GM19452 (cell line): ENCODE results near the gene MYO18A.
"Not testable (repeated sequence)": the region's sequence is repeated elsewhere in the genome, so short reads cannot be mapped to it uniquely, and the experiment has no call there.

Experiments used
- ATAC-seq: cut with Tn5 transposase; IDR thresholded peaks from one replicate; pipeline ENCODE4 v1.9.1; 2021; ENCODE audit not compliant: unreplicated experiment

MYO18A gene

GRCh38 chr17:29108823-29109476, 71.2 kb downstream of the MYO18A start:
- ATAC-seq = no peak

- no peak for ATAC-seq
Observed at GRCh38 chr17:29107933-29108822, 72.0 kb downstream of the MYO18A start.

DNA sequence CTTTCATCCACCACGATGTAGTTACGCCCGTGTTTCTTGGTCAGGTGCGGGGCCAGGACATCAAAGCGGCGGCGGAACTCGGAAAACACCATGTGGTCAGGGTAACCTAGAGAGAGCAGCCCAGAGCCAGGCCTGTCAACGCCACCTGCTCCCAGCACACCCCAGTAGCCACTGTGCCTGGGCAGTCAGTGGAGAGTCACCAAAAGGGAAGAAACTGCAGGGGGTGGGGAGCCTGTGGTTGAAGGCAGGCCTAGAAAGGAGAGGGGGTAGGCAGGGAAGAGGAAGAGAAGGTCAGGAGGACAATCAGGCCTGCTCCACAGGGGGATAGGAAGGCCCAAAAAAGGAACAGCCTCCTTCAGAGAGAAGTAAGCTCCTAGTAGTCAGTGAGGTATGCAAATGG, 73.1 kb downstream of the MYO18A start:
- no peak for ATAC-seq

- ATAC-seq = no peak
Observed at GRCh38 chr17:29103341-29103740, 76.9 kb downstream of the MYO18A start.

GRCh38 chr17:29102741-29103181, 77.4 kb downstream of the MYO18A start:
- ATAC-seq = no peak

DNA sequence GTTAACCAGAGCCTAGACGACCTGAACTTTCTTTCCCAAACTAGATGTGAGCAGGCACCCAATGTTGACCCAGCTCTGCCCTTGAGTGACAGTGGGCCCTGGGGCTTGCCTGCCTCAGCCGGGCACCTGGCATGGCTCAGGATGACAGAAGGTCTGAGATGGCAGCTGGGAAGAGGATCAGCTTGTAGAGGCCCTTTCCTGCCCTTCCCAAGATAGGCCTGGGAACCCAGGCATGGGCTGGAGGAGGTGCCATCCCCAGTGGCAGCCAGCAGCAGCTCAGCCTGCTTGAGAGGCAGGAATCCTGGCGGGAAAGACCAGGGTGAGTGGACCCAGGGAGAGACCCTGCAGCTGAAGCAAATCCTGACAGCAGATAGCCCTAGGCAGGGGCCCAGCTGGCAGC, 78.2 kb downstream of the MYO18A start:
- no peak for ATAC-seq

- ATAC-seq = no peak
Observed at GRCh38 chr17:29100296-29100695, 79.9 kb downstream of the MYO18A start.

DNA sequence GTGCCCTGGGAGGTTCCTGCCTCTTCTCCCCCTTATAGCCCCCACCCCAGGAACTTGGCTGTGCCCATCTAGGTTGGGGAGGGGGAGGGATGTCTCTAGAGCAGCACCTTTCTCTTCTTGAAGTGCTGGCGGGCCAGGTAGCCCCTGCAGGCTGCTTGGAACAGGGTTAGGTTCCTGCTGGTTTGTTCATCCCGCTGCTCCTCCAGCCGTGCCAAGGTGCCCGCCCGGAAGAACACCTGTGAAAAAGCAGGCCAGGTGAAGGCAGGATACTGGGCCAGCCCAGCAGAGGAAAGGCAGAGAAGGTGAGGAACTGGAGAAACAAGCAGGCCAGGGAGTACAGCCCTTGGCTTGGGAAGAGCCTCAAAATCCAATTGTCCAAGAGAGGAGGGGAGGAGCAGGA, 80.7 kb downstream of the MYO18A start:
- no peak for ATAC-seq

- ATAC-seq = no peak
Observed at GRCh38 chr17:29096094-29096493, 84.1 kb downstream of the MYO18A start.

DNA sequence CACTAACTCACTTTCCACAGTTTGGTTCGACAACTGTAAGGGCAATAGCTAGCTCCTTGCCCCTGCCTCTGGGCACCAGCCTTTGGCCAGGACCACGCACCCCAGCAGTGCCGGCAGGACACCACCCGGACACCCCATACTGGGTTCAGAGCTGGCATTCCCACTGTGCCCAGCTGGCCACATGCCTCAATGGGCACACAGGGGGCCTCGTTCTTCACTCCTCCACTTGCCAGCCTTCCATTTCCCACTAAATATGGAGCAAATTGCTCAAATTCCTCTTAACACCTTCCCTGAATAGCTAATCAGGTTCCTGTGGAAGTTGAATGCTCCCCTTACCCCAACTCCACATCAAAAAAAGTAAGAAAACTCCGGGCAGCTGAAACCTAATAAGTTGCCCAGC, 84.8 kb downstream of the MYO18A start:
- no peak for ATAC-seq

GRCh38 chr17:29094101-29094708, 86.0 kb downstream of the MYO18A start:
- ATAC-seq = no peak

DNA sequence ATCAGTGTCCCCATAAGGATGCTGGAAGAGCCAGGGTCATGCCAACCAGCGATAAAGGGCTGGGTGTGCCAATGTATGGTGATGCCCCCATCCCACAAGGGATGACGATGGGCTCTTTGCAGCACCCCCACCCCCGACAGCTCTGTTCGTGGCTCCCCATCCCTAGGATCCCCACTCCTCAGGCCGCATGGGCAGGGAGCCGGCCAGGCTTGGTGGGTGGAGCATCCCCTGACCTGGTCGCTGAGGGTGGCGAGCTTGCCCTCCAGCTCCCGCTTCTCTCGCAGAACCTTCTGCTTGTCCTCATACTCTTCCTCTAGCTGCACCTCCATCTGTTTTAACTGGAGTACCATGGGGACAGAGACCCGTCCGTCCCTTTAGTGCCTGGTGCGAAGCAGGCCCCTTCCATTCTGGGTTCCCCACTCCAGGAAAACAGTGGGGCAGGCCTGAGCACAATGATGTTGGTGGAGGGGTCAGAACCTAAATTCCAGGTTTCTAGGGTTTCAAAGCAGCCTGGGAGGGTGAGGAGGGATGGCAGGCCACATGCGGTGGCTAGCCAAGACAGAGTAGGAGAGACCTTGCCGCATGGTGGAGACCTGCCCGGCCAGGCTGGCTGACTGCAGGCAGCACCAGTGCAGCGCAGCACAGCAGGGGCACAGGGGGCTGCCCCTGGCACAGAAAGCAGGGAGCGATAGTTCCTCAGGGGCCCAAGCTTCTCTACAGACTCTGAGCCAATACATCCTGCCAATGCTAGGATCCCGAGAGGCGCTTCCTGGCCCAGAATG, 86.9 kb downstream of the MYO18A start:
- ATAC-seq = no peak

- no peak for ATAC-seq
Observed at GRCh38 chr17:29091606-29092289, 88.5 kb downstream of the MYO18A start.

GRCh38 chr17:29090750-29091605, 89.2 kb downstream of the MYO18A start:
- ATAC-seq = no peak

GRCh38 chr17:29090108-29090507, 90.1 kb downstream of the MYO18A start:
- ATAC-seq = no peak

GRCh38 chr17:29089601-29090044, 90.6 kb downstream of the MYO18A start:
- no peak for ATAC-seq

- not testable (repeated sequence) for ATAC-seq
Observed at GRCh38 chr17:29088782-29089181, 91.4 kb downstream of the MYO18A start.

GRCh38 chr17:29086628-29087332, 93.4 kb downstream of the MYO18A start:
- ATAC-seq = no peak

GRCh38 chr17:29085223-29085622, 95.0 kb downstream of the MYO18A start:
- ATAC-seq = no peak
